A549 (cell line): ENCODE results near the gene NDUFB2.
"Not testable (repeated sequence)": the region's sequence is repeated elsewhere in the genome, so short reads cannot be mapped to it uniquely, and the experiment has no call there.

Experiments
- BHLHE40 ChIP-seq: IDR thresholded peaks from 2 replicates; pipeline ENCODE4 v1.6.1; 2012; ENCODE audit warnings: low read depth, low read length, inconsistent platforms
- CHD2 ChIP-seq: fragments of 150-350 bp; IDR thresholded peaks from 2 replicates; pipeline ENCODE4 v1.6.1; 2014; ENCODE audit warnings: low read length; ENCODE audit not compliant: partially characterized antibody
- EP300 ChIP-seq, 2 experiments: fragments of >200 bp; sonication (Bioruptor Twin); formaldehyde crosslinking; IDR thresholded peaks; 2 replicates in 1 of 2; 3 replicates in 1 of 2; pipeline ENCODE4 v1.6.1; 2016 to 2017
- HOXB5 ChIP-seq: fragments of 250-450 bp; sonication (Bioruptor Pico); IDR thresholded peaks from 2 replicates; pipeline ENCODE4 v1.5.0; 2020; ENCODE audit warnings: mild to moderate bottlenecking, moderate library complexity
- JUN ChIP-seq, 2 experiments: fragments of >200 bp; sonication (Bioruptor Twin); formaldehyde crosslinking; IDR thresholded peaks; 2 replicates in 1 of 2; 3 replicates in 1 of 2; pipeline ENCODE4 v1.6.1; 2016 to 2017
- MAZ ChIP-seq: fragments of 150-350 bp; IDR thresholded peaks from 2 replicates; pipeline ENCODE4 v1.6.1; 2014; ENCODE audit warnings: antibody characterized with exemption, low read depth, low read length, borderline replicate concordance
- POLR2A ChIP-seq: IDR thresholded peaks from 2 replicates; pipeline ENCODE4 v1.6.1; 2012; ENCODE audit warnings: mild to moderate bottlenecking, low read length
- ZFP36 ChIP-seq: fragments of 450-650 bp; IDR thresholded peaks from 2 replicates; pipeline ENCODE4 v1.6.1; 2014; ENCODE audit warnings: borderline replicate concordance; ENCODE audit not compliant: partially characterized antibody
- TF ChIP-seq, protein P1 (sequence below): fragments of >200 bp; sonication (Bioruptor Twin); formaldehyde crosslinking; IDR thresholded peaks from 3 replicates; pipeline ENCODE4 v1.5.1; 2016
- TF ChIP-seq, protein P2 (sequence below): fragments of 450-650 bp; IDR thresholded peaks from 2 replicates; pipeline ENCODE4 v1.6.1; 2014; ENCODE audit warnings: antibody characterized with exemption
- TF ChIP-seq, protein P3 (sequence below): IDR thresholded peaks from 2 replicates; pipeline ENCODE4 v1.6.1; 2012
- TF ChIP-seq, protein P4 (sequence below): fragments of 250-450 bp; sonication (Bioruptor Pico); IDR thresholded peaks from 2 replicates; pipeline ENCODE4 v1.5.0; 2021; ENCODE audit warnings: mild to moderate bottlenecking, moderate library complexity, borderline replicate concordance
- TF ChIP-seq, protein P5 (sequence below): IDR thresholded peaks from 2 replicates; pipeline ENCODE4 v1.6.1; 2012

DNA sequence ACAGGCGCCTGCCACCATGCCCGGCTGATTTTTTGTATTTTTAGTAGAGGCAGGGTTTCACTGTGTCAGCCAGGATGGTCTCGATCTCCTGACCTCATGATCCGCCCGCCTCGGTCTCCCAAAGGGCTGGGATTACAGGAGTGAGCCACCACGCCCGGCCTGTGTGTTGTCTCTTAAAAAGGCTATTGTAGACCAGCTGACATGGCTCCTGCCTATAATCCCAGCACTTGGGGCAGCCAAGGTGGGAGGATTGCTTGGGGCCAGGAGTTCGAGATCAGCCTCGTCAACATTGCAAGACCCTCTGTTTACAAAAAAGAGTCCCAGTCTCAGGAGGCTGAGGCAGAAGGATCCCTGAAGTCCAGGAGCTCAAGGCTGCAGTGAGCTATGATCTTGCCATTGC, 2.7 kb upstream of the NDUFB2 start:
- TF ChIP-seq, protein P1, sequence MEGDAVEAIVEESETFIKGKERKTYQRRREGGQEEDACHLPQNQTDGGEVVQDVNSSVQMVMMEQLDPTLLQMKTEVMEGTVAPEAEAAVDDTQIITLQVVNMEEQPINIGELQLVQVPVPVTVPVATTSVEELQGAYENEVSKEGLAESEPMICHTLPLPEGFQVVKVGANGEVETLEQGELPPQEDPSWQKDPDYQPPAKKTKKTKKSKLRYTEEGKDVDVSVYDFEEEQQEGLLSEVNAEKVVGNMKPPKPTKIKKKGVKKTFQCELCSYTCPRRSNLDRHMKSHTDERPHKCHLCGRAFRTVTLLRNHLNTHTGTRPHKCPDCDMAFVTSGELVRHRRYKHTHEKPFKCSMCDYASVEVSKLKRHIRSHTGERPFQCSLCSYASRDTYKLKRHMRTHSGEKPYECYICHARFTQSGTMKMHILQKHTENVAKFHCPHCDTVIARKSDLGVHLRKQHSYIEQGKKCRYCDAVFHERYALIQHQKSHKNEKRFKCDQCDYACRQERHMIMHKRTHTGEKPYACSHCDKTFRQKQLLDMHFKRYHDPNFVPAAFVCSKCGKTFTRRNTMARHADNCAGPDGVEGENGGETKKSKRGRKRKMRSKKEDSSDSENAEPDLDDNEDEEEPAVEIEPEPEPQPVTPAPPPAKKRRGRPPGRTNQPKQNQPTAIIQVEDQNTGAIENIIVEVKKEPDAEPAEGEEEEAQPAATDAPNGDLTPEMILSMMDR, result not testable (repeated sequence)
- TF ChIP-seq, protein P2, sequence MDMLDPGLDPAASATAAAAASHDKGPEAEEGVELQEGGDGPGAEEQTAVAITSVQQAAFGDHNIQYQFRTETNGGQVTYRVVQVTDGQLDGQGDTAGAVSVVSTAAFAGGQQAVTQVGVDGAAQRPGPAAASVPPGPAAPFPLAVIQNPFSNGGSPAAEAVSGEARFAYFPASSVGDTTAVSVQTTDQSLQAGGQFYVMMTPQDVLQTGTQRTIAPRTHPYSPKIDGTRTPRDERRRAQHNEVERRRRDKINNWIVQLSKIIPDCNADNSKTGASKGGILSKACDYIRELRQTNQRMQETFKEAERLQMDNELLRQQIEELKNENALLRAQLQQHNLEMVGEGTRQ, result not testable (repeated sequence)
- not testable (repeated sequence) for TF ChIP-seq HOXB5 (CRISPR knock-in tag); POLR2A; BHLHE40; CHD2; MAZ; JUN (IDR thresholded peaks at IDR 0.05); ZFP36; EP300 (IDR thresholded peaks at IDR 0.05)
- TF ChIP-seq, protein P3, sequence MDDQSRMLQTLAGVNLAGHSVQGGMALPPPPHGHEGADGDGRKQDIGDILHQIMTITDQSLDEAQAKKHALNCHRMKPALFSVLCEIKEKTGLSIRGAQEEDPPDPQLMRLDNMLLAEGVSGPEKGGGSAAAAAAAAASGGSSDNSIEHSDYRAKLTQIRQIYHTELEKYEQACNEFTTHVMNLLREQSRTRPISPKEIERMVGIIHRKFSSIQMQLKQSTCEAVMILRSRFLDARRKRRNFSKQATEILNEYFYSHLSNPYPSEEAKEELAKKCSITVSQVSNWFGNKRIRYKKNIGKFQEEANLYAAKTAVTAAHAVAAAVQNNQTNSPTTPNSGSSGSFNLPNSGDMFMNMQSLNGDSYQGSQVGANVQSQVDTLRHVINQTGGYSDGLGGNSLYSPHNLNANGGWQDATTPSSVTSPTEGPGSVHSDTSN, result not testable (repeated sequence)
- TF ChIP-seq, protein P4, sequence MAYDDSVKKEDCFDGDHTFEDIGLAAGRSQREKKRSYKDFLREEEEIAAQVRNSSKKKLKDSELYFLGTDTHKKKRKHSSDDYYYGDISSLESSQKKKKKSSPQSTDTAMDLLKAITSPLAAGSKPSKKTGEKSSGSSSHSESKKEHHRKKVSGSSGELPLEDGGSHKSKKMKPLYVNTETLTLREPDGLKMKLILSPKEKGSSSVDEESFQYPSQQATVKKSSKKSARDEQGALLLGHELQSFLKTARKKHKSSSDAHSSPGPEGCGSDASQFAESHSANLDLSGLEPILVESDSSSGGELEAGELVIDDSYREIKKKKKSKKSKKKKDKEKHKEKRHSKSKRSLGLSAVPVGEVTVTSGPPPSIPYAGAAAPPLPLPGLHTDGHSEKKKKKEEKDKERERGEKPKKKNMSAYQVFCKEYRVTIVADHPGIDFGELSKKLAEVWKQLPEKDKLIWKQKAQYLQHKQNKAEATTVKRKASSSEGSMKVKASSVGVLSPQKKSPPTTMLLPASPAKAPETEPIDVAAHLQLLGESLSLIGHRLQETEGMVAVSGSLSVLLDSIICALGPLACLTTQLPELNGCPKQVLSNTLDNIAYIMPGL (CRISPR knock-in tag), result not testable (repeated sequence)
- TF ChIP-seq, protein P5, sequence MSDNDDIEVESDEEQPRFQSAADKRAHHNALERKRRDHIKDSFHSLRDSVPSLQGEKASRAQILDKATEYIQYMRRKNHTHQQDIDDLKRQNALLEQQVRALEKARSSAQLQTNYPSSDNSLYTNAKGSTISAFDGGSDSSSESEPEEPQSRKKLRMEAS, result not testable (repeated sequence)
